OCI-LY1 (cell line): ENCODE data around the gene PKD2L1.
"Not testable (repeated sequence)": the region's sequence is repeated elsewhere in the genome, so short reads cannot be mapped to it uniquely, and the experiment has no call there.

Experiments used
- H2AFZ ChIP-seq: fragments of 200-600 bp; sonication (generic), shearing (Covaris generic); 2 replicates; pipeline ENCODE4 v1.6.0; 2014; ENCODE audit warnings: antibody characterized with exemption, mild to moderate bottlenecking, low read length
- H3F3A ChIP-seq: fragments of 200-600 bp; sonication (generic), shearing (Covaris generic); 2 replicates; pipeline ENCODE4 v1.6.0; 2014; ENCODE audit warnings: mild to moderate bottlenecking, antibody characterized with exemption, low read length, moderate library complexity; ENCODE audit not compliant: insufficient read depth
- H3K27ac ChIP-seq: fragments of 200-600 bp; sonication (generic); 2 replicates; pipeline ENCODE4 v1.5.1; 2014; ENCODE audit warnings: low read length, mixed run types, mild to moderate bottlenecking, low read depth; ENCODE audit not compliant: poor library complexity, severe bottlenecking
- H3K27me3 ChIP-seq: fragments of 200-600 bp; sonication (generic); 2 replicates; pipeline ENCODE4 v1.6.0; 2014; ENCODE audit warnings: antibody characterized with exemption, mild to moderate bottlenecking, low read length, moderate library complexity; ENCODE audit not compliant: insufficient read depth
- H3K36me3 ChIP-seq: fragments of 200-600 bp; sonication (generic); 2 replicates; pipeline ENCODE4 v1.6.1; 2014; ENCODE audit warnings: mild to moderate bottlenecking, antibody characterized with exemption, low read length, moderate library complexity, mixed read lengths; ENCODE audit not compliant: insufficient read depth
- H3K4me1 ChIP-seq: fragments of 200-600 bp; sonication (generic); 2 replicates; pipeline ENCODE4 v1.5.1; 2014; ENCODE audit warnings: mild to moderate bottlenecking, low read length, moderate library complexity; ENCODE audit not compliant: insufficient read depth, severe bottlenecking
- H3K4me2 ChIP-seq: fragments of 200-600 bp; sonication (generic), shearing (Covaris generic); 2 replicates; pipeline ENCODE4 v1.6.1; 2014; ENCODE audit warnings: low read length
- H3K4me3 ChIP-seq: fragments of 200-600 bp; sonication (generic); 2 replicates; pipeline ENCODE4 v1.5.1; 2014; ENCODE audit warnings: low read length, low read depth, mild to moderate bottlenecking, mixed read lengths; ENCODE audit not compliant: poor library complexity, severe bottlenecking
- H3K79me2 ChIP-seq: fragments of 200-600 bp; shearing (Covaris generic); 2 replicates; pipeline ENCODE4 v1.6.1; 2016; ENCODE audit warnings: mixed run types, low read length, mixed read lengths; ENCODE audit not compliant: insufficient read depth
- H3K9ac ChIP-seq: fragments of 200-600 bp; sonication (generic), shearing (Covaris generic); 2 replicates; pipeline ENCODE4 v1.6.1; 2014; ENCODE audit warnings: mild to moderate bottlenecking, low read length, mixed read lengths
- H3K9me2 ChIP-seq: fragments of 200-600 bp; sonication (generic), shearing (Covaris generic); 2 replicates; pipeline ENCODE4 v1.6.1; 2014; ENCODE audit warnings: low read depth, mild to moderate bottlenecking, low read length, mixed read lengths
- H3K9me3 ChIP-seq: fragments of 200-600 bp; shearing (Covaris generic); 2 replicates; pipeline ENCODE4 v1.6.1; 2014; ENCODE audit warnings: low read length, mixed read lengths
- H4K20me1 ChIP-seq: fragments of 200-600 bp; sonication (generic), shearing (Covaris generic); 2 replicates; pipeline ENCODE4 v1.6.0; 2016; ENCODE audit warnings: mild to moderate bottlenecking, low read length; ENCODE audit not compliant: insufficient read depth
- CTCF ChIP-seq: fragments of 200-600 bp; sonication (generic), shearing (Covaris generic); IDR thresholded peaks from 2 replicates; pipeline ENCODE4 v1.5.1; 2017; ENCODE audit warnings: mild to moderate bottlenecking, antibody characterized with exemption, low read length, moderate library complexity, mixed read lengths
- EZH2 ChIP-seq: fragments of 200-600 bp; sonication (generic), shearing (Covaris generic); IDR thresholded peaks from 2 replicates; pipeline ENCODE4 v1.8.0; 2017; ENCODE audit warnings: borderline replicate concordance, mixed run types, mild to moderate bottlenecking, antibody characterized with exemption, low read length, moderate library complexity, mixed read lengths

Gene PKD2L1

GRCh38 chr10:100297242-100297641 is 32.8 kb downstream of the PKD2L1 start:
- H3K9ac ChIP-seq = no peak overlapping the region
- H3K9me2 ChIP-seq = no peaks in the 10 kb centered on the region
- H3K4me3 ChIP-seq = no peak overlapping the region
- no peaks in the 10 kb centered on the region for H3K4me1 ChIP-seq
- no peaks in the 10 kb centered on the region for H3K36me3 ChIP-seq
- no peak overlapping the region for H2AFZ ChIP-seq
- TF ChIP-seq EZH2 (no peak), CTCF (no peak)
- H3K79me2 ChIP-seq = no peaks in the 10 kb centered on the region
- no peaks in the 10 kb centered on the region for H3K9me3 ChIP-seq
- H3K4me2 ChIP-seq = no peak overlapping the region
- H3F3A ChIP-seq = no peaks in the 10 kb centered on the region
- no peaks in the 10 kb centered on the region for H3K27me3 ChIP-seq
- H4K20me1 ChIP-seq = no peaks in the 10 kb centered on the region
- no peak overlapping the region for H3K27ac ChIP-seq

- TF ChIP-seq CTCF (no peak), EZH2 (no peak)
- no peaks in the 10 kb centered on the region for H4K20me1 ChIP-seq
- H3K9me2 ChIP-seq = no peaks in the 10 kb centered on the region
- no peaks in the 10 kb centered on the region for H3K9me3 ChIP-seq
- no peaks in the 10 kb centered on the region for H3K4me1 ChIP-seq
- no peak overlapping the region for H2AFZ ChIP-seq
- H3F3A ChIP-seq = no peaks in the 10 kb centered on the region
- no peaks in the 10 kb centered on the region for H3K79me2 ChIP-seq
- H3K4me2 ChIP-seq = no peak overlapping the region
- no peaks in the 10 kb centered on the region for H3K27me3 ChIP-seq
- H3K27ac ChIP-seq = no peak overlapping the region
- H3K4me3 ChIP-seq = no peak overlapping the region
- no peaks in the 10 kb centered on the region for H3K36me3 ChIP-seq
- no peak overlapping the region for H3K9ac ChIP-seq
These were observed 37.0 kb downstream of the PKD2L1 start for GRCh38 chr10:100293066-100293465.

- H3K27ac ChIP-seq, H3K4me2 ChIP-seq, H3K4me3 ChIP-seq, H4K20me1 ChIP-seq, H3K9ac ChIP-seq, H3K79me2 ChIP-seq, H2AFZ ChIP-seq, H3K9me3 ChIP-seq, H3F3A ChIP-seq, H3K36me3 ChIP-seq, H3K9me2 ChIP-seq, H3K27me3 ChIP-seq, H3K4me1 ChIP-seq: not testable (repeated sequence)
These were observed 37.7 kb downstream of the PKD2L1 start for GRCh38 chr10:100292300-100292699.

- Histone ChIP-seq H3K9ac (no peak overlapping the region), H3K27ac (no peak overlapping the region), H3K79me2 (no peaks in the 10 kb centered on the region), H3F3A (no peaks in the 10 kb centered on the region), H3K9me3 (no peaks in the 10 kb centered on the region), H3K27me3 (no peaks in the 10 kb centered on the region), H4K20me1 (no peaks in the 10 kb centered on the region), H3K4me2 (no peak overlapping the region), H3K36me3 (no peaks in the 10 kb centered on the region), H3K9me2 (no peaks in the 10 kb centered on the region), H3K4me1 (peaks cover 5% of the 10 kb centered on the region), H3K4me3 (no peak overlapping the region), H2AFZ (no peak overlapping the region)
- no peak for TF ChIP-seq EZH2
These were observed 38.7 kb downstream of the PKD2L1 start for GRCh38 chr10:100291356-100291755.
